Lower leg skin (tissue), 3 donors: ENCODE data around the gene FUCA1.

Source experiments
- CTCF ChIP-seq, 3 donors: fragments of 450-650 bp; IDR thresholded peaks; one replicate each; pipeline ENCODE4 v1.5.1; 2016; ENCODE audit warnings: antibody characterized with exemption in 3 of 3, mild to moderate bottlenecking in 3 of 3, moderate library complexity in 2 of 3
- POLR2A ChIP-seq, 2 donors: fragments of 450-650 bp; IDR thresholded peaks; one replicate each; pipeline ENCODE4 v1.6.1; 2016 to 2017; ENCODE audit warnings: antibody characterized with exemption in 2 of 2, mild to moderate bottlenecking in 1 of 2, moderate library complexity in 1 of 2

GRCh38 chr1:23799570-23800399, 68.3 kb downstream of the FUCA1 start:
- no peak for TF ChIP-seq CTCF (IDR thresholded peaks at IDR 0.05)
- no peak for TF ChIP-seq POLR2A (IDR thresholded peaks at IDR 0.05)
